T follicular helper cell (primary cell): ENCODE measurements around the gene EXT2.

Experiments
- DNase-seq: peaks from one replicate; pipeline ENCODE4 v3.0.0-alpha.2; 2020; ENCODE audit warnings: low read depth

The EXT2 gene

GRCh38 chr11:44203270-44204043, 108.0 kb downstream of the EXT2 start:
- no peak for DNase-seq

- DNase-seq, result no peak
These were observed 109.9 kb downstream of the EXT2 start for GRCh38 chr11:44205352-44205751.

GRCh38 chr11:44205836-44206235, 110.4 kb downstream of the EXT2 start:
- DNase-seq, result no peak

- no peak for DNase-seq
These were observed 111.8 kb downstream of the EXT2 start for GRCh38 chr11:44207292-44207691.

GRCh38 chr11:44208976-44209603, 113.6 kb downstream of the EXT2 start:
- no peak for DNase-seq

- no peak for DNase-seq
These were observed 116.7 kb downstream of the EXT2 start for GRCh38 chr11:44212128-44212527.

- no peak for DNase-seq
These were observed 117.7 kb downstream of the EXT2 start for GRCh38 chr11:44213148-44213547.

GRCh38 chr11:44217432-44217831, 122.0 kb downstream of the EXT2 start:
- DNase-seq, result no peak

GRCh38 chr11:44219830-44220796, 124.6 kb downstream of the EXT2 start:
- no peak for DNase-seq

GRCh38 chr11:44221456-44221855, 126.0 kb downstream of the EXT2 start:
- DNase-seq, result no peak

GRCh38 chr11:44221992-44222391, 126.5 kb downstream of the EXT2 start:
- DNase-seq, result no peak

- no peak for DNase-seq
These were observed 127.8 kb downstream of the EXT2 start for GRCh38 chr11:44223238-44223637.

GRCh38 chr11:44224867-44225501, 129.5 kb downstream of the EXT2 start:
- no peak for DNase-seq

- no peak for DNase-seq
These were observed 131.0 kb downstream of the EXT2 start for GRCh38 chr11:44226490-44226889.

- no peak for DNase-seq
These were observed 131.5 kb downstream of the EXT2 start for GRCh38 chr11:44226945-44227344.

GRCh38 chr11:44228379-44228778, 132.9 kb downstream of the EXT2 start:
- DNase-seq, result no peak

GRCh38 chr11:44229098-44229497, 133.6 kb downstream of the EXT2 start:
- no peak for DNase-seq

- no peak for DNase-seq
These were observed 134.1 kb downstream of the EXT2 start for GRCh38 chr11:44229624-44230023.

GRCh38 chr11:44235765-44236201, 140.3 kb downstream of the EXT2 start:
- DNase-seq, result no peak

- no peak for DNase-seq
These were observed 140.8 kb downstream of the EXT2 start for GRCh38 chr11:44236296-44236695.

- DNase-seq, result no peak
These were observed 141.7 kb downstream of the EXT2 start for GRCh38 chr11:44237156-44237555.

- no peak for DNase-seq
These were observed 146.4 kb downstream of the EXT2 start for GRCh38 chr11:44241851-44242250.
